Measurements from ENCODE around the gene BCL2.

BCL2 gene

DNA sequence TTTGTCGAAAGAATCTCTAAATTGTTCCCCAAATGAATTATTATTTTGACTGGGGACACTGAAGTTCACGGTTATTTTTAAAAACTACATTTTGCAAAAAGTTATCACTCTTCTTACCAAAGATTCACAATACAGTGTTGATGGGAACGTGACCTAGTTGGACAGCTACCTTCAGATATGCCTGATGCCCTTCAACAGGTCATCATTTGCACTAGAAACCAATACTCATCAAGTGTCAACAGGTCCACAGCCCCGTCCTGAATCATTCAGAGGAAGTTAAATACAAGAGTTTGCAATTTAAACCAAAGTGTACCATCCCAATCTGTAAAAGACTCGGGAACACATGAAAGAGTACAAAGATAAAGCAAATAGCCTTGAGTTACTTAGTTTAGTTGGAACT, 28.3 kb downstream of the BCL2 start:
- Histone ChIP-seq H3K4me1 (peaks cover 4% of the 10 kb centered on the region), H3K4me3 (ENCODE audit: low read depth, low read length) (no peak overlapping the region), H3K27ac (no peak overlapping the region), H3K36me3 (ENCODE audit: control insufficient read depth, insufficient read depth, low read length) (no peaks in the 10 kb centered on the region), H3K27me3 (ENCODE audit: control insufficient read depth, insufficient read depth, low read length) (no peaks in the 10 kb centered on the region), H3K9ac (no peak overlapping the region), H2AFZ (no peak overlapping the region), H3K79me2 (peaks cover 8% of the 10 kb centered on the region), H3K9me3 (ENCODE audit: control insufficient read depth, low read length) (no peaks in the 10 kb centered on the region), H3K4me2 (ENCODE audit: low read length) (no peak overlapping the region)
- no peak for TF ChIP-seq CTCF (IDR thresholded peaks at IDR 0.05)

DNA sequence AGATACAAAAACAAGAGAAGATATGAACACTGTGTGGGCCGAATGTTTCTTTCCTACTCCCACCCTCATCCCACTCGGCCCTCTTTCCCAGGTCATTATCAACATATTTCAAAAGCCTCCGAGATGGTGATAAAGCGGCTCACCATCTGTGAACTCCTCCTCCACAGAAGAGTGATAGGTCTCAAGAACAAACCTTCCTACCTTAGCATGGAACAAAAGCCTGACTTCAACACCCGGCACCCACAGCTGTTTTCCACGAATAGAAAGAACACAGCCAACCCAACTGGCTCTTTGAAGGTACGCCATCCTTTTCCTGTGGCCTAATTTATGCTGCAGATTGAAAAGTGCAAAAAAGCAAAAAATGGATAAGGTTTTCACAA, 28.8 kb downstream of the BCL2 start:
- Histone ChIP-seq H3K79me2 (peaks cover 7% of the 10 kb centered on the region), H3K4me3 (ENCODE audit: low read depth, low read length) (no peak overlapping the region), H3K9ac (no peak overlapping the region), H3K9me3 (ENCODE audit: control insufficient read depth, low read length) (no peaks in the 10 kb centered on the region), H3K4me2 (ENCODE audit: low read length) (no peak overlapping the region), H3K36me3 (ENCODE audit: control insufficient read depth, insufficient read depth, low read length) (no peaks in the 10 kb centered on the region), H3K27ac (no peak overlapping the region), H2AFZ (no peak overlapping the region), H3K4me1 (peaks cover 4% of the 10 kb centered on the region), H3K27me3 (ENCODE audit: control insufficient read depth, insufficient read depth, low read length) (no peaks in the 10 kb centered on the region)
- no peak for TF ChIP-seq CTCF (IDR thresholded peaks at IDR 0.05)

- Histone ChIP-seq H3K27ac (no peak overlapping the region), H3K4me1 (peaks cover 4% of the 10 kb centered on the region), H3K4me2 (ENCODE audit: low read length) (no peak overlapping the region), H3K9ac (no peak overlapping the region), H3K79me2 (peaks cover 5% of the 10 kb centered on the region), H3K36me3 (ENCODE audit: control insufficient read depth, insufficient read depth, low read length) (no peaks in the 10 kb centered on the region), H2AFZ (no peak overlapping the region), H3K9me3 (ENCODE audit: control insufficient read depth, low read length) (no peaks in the 10 kb centered on the region), H3K4me3 (ENCODE audit: low read depth, low read length) (no peak overlapping the region), H3K27me3 (ENCODE audit: control insufficient read depth, insufficient read depth, low read length) (no peaks in the 10 kb centered on the region)
- no peak for TF ChIP-seq CTCF (IDR thresholded peaks at IDR 0.05)
These were observed 29.3 kb downstream of the BCL2 start for GRCh38 chr18:63290166-63290820.

- Histone ChIP-seq H3K79me2 (peaks cover 8% of the 10 kb centered on the region), H3K9me3 (ENCODE audit: control insufficient read depth, low read length) (no peaks in the 10 kb centered on the region), H3K9ac (no peak overlapping the region), H3K27ac (no peak overlapping the region), H3K4me2 (ENCODE audit: low read length) (no peak overlapping the region), H3K27me3 (ENCODE audit: control insufficient read depth, insufficient read depth, low read length) (no peaks in the 10 kb centered on the region), H3K4me1 (peaks cover 4% of the 10 kb centered on the region), H3K4me3 (ENCODE audit: low read depth, low read length) (no peak overlapping the region), H3K36me3 (ENCODE audit: control insufficient read depth, insufficient read depth, low read length) (no peaks in the 10 kb centered on the region), H2AFZ (no peak overlapping the region)
- no peak for TF ChIP-seq CTCF (IDR thresholded peaks at IDR 0.05)
These were observed 31.3 kb downstream of the BCL2 start for GRCh38 chr18:63288311-63288710.

DNA sequence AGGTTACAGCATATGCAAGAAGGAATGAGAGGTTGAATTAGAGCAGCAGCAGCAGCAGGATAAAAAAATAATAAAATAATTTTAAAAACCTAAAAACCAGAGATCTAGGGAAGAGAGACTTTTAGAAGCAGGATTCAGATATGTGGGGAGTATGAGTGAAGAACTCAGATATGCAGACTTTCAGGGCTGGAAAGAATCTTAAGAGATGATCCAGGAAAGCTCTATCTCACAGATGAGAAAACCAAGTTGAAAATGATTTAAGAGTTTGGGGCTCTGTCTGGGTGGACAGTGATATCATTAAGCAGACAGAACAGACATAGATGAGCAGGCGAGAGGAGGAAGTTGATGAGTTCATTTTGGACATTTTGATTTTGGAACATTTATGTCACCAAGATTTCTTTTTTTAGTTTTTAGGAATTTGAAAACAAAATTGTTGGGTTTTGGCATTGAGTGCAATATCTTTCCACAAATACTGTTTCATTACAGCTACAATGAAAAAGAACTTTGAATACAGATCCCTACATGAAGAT, 31.8 kb downstream of the BCL2 start:
- H3K4me1 ChIP-seq, result no peaks in the 10 kb centered on the region
- no peaks in the 10 kb centered on the region for H3K27me3 ChIP-seq (ENCODE audit: control insufficient read depth, insufficient read depth, low read length)
- peaks cover 8% of the 10 kb centered on the region for H3K79me2 ChIP-seq
- no peak overlapping the region for H3K4me2 ChIP-seq (ENCODE audit: low read length)
- H3K9me3 ChIP-seq (ENCODE audit: control insufficient read depth, low read length), result no peaks in the 10 kb centered on the region
- no peak overlapping the region for H3K9ac ChIP-seq
- no peaks in the 10 kb centered on the region for H3K36me3 ChIP-seq (ENCODE audit: control insufficient read depth, insufficient read depth, low read length)
- no peak overlapping the region for H3K27ac ChIP-seq
- H3K4me3 ChIP-seq (ENCODE audit: low read depth, low read length), result no peak overlapping the region
- H2AFZ ChIP-seq, result no peak overlapping the region
- TF ChIP-seq CTCF (IDR thresholded peaks at IDR 0.05), result no peak

Measured in parathyroid adenoma (tissue), 2 donors.